GM18870 (cell line): ENCODE results near the gene EBLN2.
A peak's percentile ranks its signal among the peaks of the same experiment; 100 is the strongest.

ENCODE experiments used
- ATAC-seq: cut with Tn5 transposase; IDR thresholded peaks from one replicate; pipeline ENCODE4 v1.9.1; 2021; ENCODE audit warnings: moderate library complexity; ENCODE audit not compliant: unreplicated experiment

Gene EBLN2

DNA sequence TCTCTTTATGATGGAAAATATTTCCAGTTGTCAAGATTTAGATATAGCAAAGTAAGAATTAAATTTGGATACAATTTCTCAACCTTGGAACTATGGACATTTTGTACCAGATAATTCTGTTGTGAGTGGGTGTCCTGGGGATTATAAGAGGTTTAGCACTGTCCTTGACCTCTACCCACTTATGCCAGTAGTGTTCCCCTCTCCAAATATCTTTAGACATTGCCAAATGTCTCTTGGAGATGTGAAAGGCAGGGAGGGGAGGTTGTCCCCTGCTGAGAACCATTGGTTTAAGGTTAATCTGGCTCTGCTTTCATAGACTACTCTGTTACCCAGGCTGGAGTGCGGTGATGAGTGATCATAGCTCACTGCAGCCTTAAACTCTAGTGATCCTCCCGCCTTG is at the start of gene EBLN2:
EBLN2 (plus strand) TSS at position 244 of the 400 bp plus-strand sequence. CDS start 423 bp downstream, outside the sequence.
- no peak for ATAC-seq

DNA sequence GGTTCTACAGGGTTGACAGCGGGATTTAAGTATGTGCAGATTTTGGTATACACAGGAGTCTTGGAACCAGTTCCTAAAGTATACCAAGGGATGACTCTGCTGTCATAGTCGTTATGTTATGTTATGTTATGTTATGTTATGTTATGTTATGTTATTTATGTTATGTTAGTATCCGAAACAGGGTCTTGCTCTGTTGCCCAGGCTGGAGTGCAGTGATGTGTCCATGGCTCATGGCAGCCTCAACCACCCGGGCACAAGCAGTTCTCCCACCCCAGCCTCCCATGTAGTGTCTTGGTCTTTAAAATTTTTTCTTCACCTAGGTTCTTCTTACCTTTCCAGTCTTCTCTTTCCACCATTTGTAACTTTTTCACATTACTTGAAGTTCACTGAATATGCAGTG is 43.2 kb upstream of the EBLN2 start:
- ATAC-seq = no peak

- no peak for ATAC-seq
Observed at GRCh38 chr3:73018790-73019441, 42.5 kb upstream of the EBLN2 start.

GRCh38 chr3:73021301-73021835 is 40.1 kb upstream of the EBLN2 start:
- ATAC-seq = no peak

DNA sequence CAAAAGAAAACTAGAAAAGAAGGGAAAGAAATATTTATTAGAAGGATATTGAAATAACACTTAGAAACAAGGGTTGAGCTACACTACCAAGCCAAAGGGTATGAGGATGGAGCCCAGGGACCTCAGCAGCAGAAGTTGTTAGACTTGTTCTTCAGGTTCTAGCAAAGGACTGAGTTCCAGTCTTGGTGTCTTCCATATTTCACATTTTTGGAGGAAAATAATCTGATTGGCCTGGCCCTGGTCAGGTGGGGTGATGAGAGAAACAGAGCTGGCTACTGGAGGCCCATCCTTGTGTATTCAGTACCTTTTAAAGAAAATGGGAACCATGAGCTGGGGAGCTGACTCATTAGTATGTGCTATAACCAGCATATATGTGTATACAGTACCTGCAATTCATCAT is 36.6 kb upstream of the EBLN2 start:
- ATAC-seq = no peak

DNA sequence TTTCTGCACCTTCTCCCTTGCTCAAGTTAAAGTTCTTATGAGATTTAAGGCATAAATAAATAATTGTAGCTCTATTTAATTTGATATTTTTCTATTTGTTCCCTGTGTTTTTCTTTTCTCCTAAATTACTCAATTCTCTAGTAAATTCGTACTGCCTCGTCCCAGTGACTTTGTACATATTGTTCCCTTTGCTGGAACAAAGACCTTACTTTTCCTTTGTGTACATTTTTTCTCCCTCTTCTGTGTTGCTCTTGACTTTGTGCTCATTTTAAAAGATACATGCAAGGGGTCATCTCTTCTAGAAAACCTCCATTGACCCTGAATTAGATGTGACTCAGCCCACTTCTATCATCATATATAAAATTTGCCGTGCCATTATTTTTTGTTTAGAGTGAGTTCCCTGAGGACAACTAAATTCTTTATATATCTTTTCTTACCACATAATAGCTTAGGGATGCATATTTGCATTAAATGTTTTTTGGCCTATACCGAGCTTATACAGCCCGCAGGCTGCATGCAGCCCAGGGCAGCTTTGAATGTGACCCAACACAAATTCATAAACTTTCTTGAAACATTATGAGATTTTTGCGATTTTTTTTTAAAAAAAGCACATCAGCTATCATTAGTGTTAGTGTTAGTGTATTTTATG is 35.2 kb upstream of the EBLN2 start:
- ATAC-seq = no peak

- ATAC-seq = no peak
Observed at GRCh38 chr3:73026760-73027113, 34.7 kb upstream of the EBLN2 start.

DNA sequence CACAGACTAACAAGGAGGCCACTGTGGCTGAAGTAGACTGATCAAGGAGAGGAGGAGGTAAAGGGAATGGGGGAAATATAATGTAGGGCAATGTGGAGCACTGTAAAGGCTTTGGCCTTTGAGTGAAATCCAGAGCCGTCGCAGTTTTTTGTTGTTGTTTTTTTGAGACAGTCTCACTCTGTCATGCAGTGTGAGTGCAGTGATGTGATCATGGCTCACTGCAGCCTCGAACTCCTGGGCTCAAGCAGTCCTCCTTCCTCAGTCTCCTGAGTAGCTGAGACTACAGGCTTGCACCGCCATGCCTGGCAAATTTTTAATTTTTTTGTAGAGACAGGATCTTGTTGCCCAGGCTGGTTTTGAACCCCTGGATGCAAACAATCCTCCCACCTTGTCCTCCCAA is 32.7 kb upstream of the EBLN2 start:
- no peak for ATAC-seq

DNA sequence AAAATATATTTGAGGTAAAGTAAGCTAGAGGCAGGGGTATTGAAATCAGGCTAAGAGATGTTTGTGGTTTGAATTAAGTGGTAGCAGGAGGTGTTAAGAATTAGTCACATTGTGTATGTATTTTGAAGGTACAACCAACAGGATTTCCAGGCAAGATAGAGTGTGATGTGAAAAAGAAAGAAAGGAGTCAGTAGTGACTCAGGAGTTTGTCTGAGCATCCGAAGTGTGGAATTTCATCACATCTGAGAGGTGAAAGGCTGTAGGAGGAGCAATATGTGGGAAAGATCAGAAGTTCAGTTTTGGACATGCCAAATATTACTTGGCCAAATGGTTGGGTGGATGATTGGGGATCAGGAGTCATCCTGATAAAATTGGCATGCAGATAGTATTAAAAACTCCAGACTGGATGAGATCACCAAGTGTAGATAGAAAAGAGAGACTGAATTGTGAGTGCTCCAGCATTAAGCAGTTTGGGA is 32.1 kb upstream of the EBLN2 start:
- no peak for ATAC-seq

DNA sequence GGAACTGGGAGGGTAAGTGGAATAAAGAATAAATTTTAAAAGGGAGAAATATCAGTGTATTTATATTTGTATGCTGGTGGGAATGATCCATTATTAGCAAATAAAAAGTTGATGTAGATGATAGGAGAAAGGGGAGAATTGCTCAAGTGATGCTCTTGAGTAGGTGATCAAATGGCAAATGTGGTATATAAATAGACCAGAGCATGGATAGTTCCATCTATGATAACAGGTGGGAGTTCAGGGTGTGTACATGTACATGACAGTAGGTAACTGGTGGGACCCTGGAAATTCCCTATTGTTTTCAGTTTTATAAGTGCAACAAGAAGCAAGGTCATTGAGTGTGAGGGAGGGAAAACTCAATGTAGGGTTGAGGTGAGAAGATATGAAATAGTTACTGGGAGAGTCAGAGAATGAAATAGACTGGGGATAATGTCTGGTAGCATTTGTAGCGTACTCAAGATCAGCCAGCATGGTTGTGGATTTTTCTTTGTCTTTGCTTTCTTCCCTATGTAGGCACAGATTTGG is 31.3 kb upstream of the EBLN2 start:
- ATAC-seq = peak; percentile 50

- no peak for ATAC-seq
Observed at GRCh38 chr3:73031573-73032103, 29.8 kb upstream of the EBLN2 start.

DNA sequence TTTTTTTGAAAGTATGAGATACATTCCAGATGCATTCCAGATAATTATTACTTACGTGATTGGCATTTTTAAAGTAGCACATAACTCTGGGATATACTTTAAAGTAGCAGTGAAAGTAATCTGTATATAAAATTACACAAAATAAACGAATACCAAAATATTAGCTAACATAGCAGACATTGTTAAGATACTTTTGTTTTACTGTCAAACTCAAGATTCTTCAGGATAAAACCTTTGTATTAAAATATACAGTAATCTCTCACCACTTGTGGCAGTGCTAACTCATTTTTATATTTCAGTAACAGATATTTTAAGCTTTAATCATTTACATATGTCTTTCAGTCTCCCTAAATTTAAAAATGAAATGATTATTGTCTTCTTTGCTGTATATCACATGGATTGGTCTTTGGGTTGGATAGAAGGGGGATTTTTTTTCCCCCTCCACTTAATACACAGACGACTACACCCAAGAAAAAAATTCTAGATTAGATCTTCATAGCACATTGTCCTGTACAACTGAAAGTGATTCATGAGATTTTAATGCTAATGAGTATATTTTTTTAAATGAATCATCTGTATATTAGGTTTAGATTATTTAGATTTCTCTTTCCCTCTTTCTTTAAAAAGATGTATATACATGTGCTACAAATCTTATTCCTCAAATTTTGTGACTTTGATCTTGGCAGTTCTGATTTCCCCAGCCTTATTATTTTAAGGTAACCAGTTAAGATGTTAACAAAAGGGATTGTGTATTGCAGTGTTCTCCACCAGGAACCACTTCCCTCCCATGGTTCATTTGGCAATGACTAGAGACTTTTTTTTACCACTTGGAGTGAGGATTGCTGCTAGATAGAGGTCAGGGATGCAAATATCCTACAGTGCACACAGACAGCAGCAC is 24.5 kb upstream of the EBLN2 start:
- no peak for ATAC-seq

- no peak for ATAC-seq
Observed at GRCh38 chr3:73041537-73041936, 19.9 kb upstream of the EBLN2 start.

GRCh38 chr3:73043414-73043813 is 18.0 kb upstream of the EBLN2 start:
- no peak for ATAC-seq

DNA sequence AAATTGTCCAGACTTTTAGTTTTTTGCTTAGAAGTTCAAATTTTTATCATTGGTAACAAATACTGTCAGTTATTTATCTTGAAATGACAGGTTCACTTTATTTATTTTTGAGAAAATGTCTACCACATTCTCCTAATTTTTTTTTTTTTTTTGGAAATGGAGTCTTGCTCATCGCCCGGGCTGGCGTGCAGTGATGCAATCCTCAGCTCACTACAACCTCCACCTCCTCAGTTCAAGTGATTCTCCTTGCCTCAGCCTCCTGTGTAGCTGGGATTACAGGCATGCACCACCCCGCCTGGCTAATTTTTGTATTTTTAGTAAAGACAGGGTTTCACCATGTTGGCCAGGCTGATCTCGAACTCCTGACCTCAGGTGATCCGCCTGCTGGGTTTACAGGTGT is 16.1 kb upstream of the EBLN2 start:
- no peak for ATAC-seq

DNA sequence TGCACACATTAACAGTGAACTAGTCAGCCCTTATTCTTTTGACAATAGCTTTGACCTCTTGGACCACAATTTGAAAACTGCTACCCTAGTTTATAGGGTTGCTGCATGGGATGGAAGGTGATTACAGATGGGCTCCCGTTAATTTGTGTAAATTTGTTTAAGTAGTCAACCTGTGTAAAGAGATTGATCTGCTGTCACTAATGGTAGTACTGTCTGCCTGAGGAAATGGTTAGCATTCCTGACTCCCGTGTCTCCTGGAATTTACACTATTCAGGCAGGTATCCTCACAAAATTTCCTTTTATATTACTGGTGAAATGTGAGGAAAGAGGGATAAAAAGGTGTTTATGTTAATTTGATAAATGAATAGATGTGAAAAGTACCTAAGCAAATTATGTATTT is 15.3 kb upstream of the EBLN2 start:
- ATAC-seq = no peak

DNA sequence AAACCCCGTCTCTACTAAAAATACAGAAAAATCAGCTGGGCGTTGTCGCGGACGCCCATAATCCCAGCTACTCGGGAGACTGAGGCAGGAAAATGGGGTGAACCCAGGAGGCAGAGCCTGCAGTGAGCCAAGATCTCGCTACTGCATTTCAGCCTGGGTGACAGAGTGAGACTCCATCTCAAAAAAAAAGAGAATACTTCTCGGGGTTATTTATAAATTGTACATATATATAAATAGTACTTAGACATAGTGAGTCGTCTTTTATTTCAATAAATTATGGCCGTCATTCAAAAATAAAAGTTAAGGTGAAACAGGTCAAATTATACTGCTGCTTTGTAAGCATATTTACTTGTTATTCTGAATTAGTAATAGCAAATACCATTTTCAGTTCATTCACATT is 12.1 kb upstream of the EBLN2 start:
- no peak for ATAC-seq

DNA sequence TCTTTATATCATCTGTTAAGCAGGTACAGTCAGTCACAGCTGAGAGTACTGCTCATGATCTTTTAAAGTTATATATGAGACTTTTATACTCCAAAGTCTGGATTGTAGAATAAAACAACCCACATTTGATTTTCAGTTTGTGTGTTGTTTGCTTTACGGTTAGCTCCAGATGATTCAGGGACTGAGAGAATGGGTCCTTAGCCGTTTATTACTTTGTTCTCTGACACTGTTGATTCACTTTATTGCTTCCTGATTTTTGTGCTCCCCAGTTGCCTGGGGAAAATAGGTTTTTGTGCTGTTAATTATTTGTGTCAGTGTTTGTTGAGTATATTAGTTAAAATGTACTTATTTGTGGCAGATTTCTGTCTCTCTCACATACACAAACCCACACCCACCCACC is 8.6 kb upstream of the EBLN2 start:
- no peak for ATAC-seq

DNA sequence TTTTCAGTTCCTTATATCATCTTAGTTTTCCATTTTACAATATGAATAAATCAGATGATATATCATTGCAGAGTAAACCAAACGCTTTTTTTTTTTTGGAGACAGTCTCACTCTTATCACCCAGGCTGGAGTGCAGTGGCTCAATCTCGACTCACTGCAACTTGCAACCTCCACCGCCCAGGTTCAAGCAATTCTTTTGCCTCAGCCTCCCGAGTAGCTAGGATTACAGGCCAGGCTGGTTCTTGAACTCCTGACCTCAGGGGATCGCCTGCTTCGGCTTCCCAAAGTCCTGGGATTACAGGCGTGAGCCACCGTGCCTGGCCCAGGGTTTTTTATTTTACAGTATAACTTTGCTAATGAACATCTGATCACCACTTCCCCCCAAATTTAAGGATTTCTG is 5.9 kb upstream of the EBLN2 start:
- no peak for ATAC-seq

DNA sequence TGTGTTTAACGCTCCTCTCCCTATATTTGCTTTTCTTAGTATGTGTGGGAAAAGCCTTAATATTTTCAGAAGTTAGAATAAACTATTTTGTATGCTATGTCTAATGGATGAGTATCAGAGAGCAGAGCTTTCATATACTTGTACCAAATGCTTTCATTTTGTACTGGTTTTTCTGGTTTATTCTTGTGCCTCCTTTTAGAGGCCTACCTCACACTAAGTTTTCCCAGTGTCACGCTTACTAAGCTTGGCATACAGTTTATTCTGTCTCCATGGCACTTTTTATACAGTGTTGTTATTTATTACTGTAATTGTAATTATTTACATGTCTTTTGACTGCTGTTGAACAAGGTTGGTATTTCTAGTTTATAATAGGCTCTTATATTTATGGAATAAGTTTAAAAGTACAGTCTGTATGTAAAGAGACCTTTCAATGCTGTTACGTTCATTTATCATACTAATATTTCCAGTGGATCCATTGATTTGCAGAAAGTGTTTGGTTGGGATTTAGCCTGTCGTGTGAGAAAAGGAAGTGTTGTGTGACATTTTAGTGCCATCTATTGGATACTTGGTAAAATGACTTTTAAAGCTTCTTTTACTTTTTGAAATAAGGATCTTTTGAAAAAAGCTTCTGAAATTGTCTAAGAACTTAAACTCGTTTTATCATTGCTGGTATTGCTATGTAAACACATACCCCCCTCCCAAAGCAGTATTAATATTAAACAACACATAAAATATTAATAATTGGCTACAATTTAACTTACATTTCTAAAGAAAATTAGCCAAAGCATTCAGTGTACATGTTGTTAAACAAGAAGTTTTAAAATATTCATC is 5.2 kb upstream of the EBLN2 start:
- no peak for ATAC-seq
